Skeletal muscle satellite cell (primary cell): ENCODE results near the gene MVB12B.

Experiments used
- H3K27me3 ChIP-seq: 2 replicates; pipeline ENCODE4 v1.7.0; 2013; ENCODE audit warnings: low read length; ENCODE audit not compliant: control insufficient read depth, insufficient read depth
- H3K36me3 ChIP-seq: 2 replicates; pipeline ENCODE4 v1.7.0; 2013; ENCODE audit warnings: mild to moderate bottlenecking, control low read depth, low read length; ENCODE audit not compliant: insufficient read depth
- H3K4me1 ChIP-seq: 2 replicates; pipeline ENCODE4 v1.7.0; 2013; ENCODE audit warnings: low read length; ENCODE audit not compliant: control insufficient read depth, insufficient read depth
- H3K4me2 ChIP-seq: 2 replicates; pipeline ENCODE4 v1.7.0; 2013; ENCODE audit warnings: mild to moderate bottlenecking, low read length
- H3K4me3 ChIP-seq: 2 replicates; pipeline ENCODE4 v1.7.0; 2013; ENCODE audit warnings: low read length
- H3K9ac ChIP-seq: 2 replicates; pipeline ENCODE4 v1.7.0; 2013; ENCODE audit warnings: mild to moderate bottlenecking, low read depth, low read length, moderate library complexity
- H3K9me3 ChIP-seq: replicated peaks from 2 replicates; pipeline ENCODE4 v1.7.0; 2013; ENCODE audit warnings: mild to moderate bottlenecking, control low read depth, low read length

The MVB12B gene

GRCh38 chr9:126505697-126506346, 179.2 kb downstream of the MVB12B start:
- Histone ChIP-seq H3K4me1 (peaks cover 16% of the 10 kb centered on the region), H3K9ac (no peak overlapping the region), H3K27me3 (peaks cover 40% of the 10 kb centered on the region), H3K4me3 (no peak overlapping the region), H3K36me3 (no peaks in the 10 kb centered on the region), H3K4me2 (no peak overlapping the region), H3K9me3 (no peaks in the 10 kb centered on the region)

- no peak overlapping the region for H3K9ac ChIP-seq
- peaks cover 45% of the 10 kb centered on the region for H3K27me3 ChIP-seq
- no peaks in the 10 kb centered on the region for H3K9me3 ChIP-seq
- H3K4me1 ChIP-seq = peaks cover 16% of the 10 kb centered on the region
- H3K4me3 ChIP-seq = no peak overlapping the region
- H3K36me3 ChIP-seq = no peaks in the 10 kb centered on the region
- H3K4me2 ChIP-seq = no peak overlapping the region
Observed at GRCh38 chr9:126506361-126507317, 180.0 kb downstream of the MVB12B start.

GRCh38 chr9:126507318-126508109, 180.9 kb downstream of the MVB12B start:
- no peak overlapping the region for H3K4me2 ChIP-seq
- no peaks in the 10 kb centered on the region for H3K36me3 ChIP-seq
- peaks cover 49% of the 10 kb centered on the region for H3K27me3 ChIP-seq
- no peaks in the 10 kb centered on the region for H3K9me3 ChIP-seq
- H3K4me3 ChIP-seq = no peak overlapping the region
- H3K9ac ChIP-seq = no peak overlapping the region
- H3K4me1 ChIP-seq = peaks cover 13% of the 10 kb centered on the region

GRCh38 chr9:126508171-126508591, 181.6 kb downstream of the MVB12B start:
- peaks cover 52% of the 10 kb centered on the region for H3K27me3 ChIP-seq
- no peaks in the 10 kb centered on the region for H3K36me3 ChIP-seq
- H3K4me2 ChIP-seq = no peak overlapping the region
- H3K9me3 ChIP-seq = no peaks in the 10 kb centered on the region
- H3K4me1 ChIP-seq = peaks cover 7% of the 10 kb centered on the region
- H3K9ac ChIP-seq = no peak overlapping the region
- no peak overlapping the region for H3K4me3 ChIP-seq

- Histone ChIP-seq H3K9me3 (no peaks in the 10 kb centered on the region), H3K4me3 (no peak overlapping the region), H3K4me2 (no peak overlapping the region), H3K4me1 (no peaks in the 10 kb centered on the region), H3K27me3 (peaks cover 59% of the 10 kb centered on the region), H3K36me3 (no peaks in the 10 kb centered on the region), H3K9ac (no peak overlapping the region)
Observed at GRCh38 chr9:126508928-126509327, 182.3 kb downstream of the MVB12B start.

- Histone ChIP-seq H3K36me3 (no peaks in the 10 kb centered on the region), H3K4me2 (no peak overlapping the region), H3K27me3 (peaks cover 61% of the 10 kb centered on the region), H3K9ac (no peak overlapping the region), H3K4me1 (no peaks in the 10 kb centered on the region), H3K9me3 (no peaks in the 10 kb centered on the region), H3K4me3 (no peak overlapping the region)
Observed at GRCh38 chr9:126509718-126510117, 183.1 kb downstream of the MVB12B start.

- Histone ChIP-seq H3K9me3 (no peaks in the 10 kb centered on the region), H3K9ac (no peak overlapping the region), H3K4me3 (no peak overlapping the region), H3K36me3 (no peaks in the 10 kb centered on the region), H3K4me1 (no peaks in the 10 kb centered on the region), H3K4me2 (no peak overlapping the region), H3K27me3 (peaks cover 61% of the 10 kb centered on the region)
Observed at GRCh38 chr9:126510564-126510963, 183.9 kb downstream of the MVB12B start.

GRCh38 chr9:126511411-126511810, 184.8 kb downstream of the MVB12B start:
- Histone ChIP-seq H3K9ac (no peak overlapping the region), H3K36me3 (no peaks in the 10 kb centered on the region), H3K4me1 (peaks cover under 1% of the 10 kb centered on the region), H3K9me3 (no peaks in the 10 kb centered on the region), H3K27me3 (peaks cover 57% of the 10 kb centered on the region), H3K4me3 (no peak overlapping the region), H3K4me2 (no peak overlapping the region)

GRCh38 chr9:126513159-126514036, 186.8 kb downstream of the MVB12B start:
- no peak overlapping the region for H3K4me3 ChIP-seq
- no peak overlapping the region for H3K9ac ChIP-seq
- peaks cover 10% of the 10 kb centered on the region for H3K4me1 ChIP-seq
- no peaks in the 10 kb centered on the region for H3K36me3 ChIP-seq
- H3K9me3 ChIP-seq = no peaks in the 10 kb centered on the region
- H3K27me3 ChIP-seq = peaks cover 51% of the 10 kb centered on the region
- H3K4me2 ChIP-seq = no peak overlapping the region

- H3K9ac ChIP-seq = no peak overlapping the region
Observed at GRCh38 chr9:126514037-126514821, 187.6 kb downstream of the MVB12B start.

More at GRCh38 chr9:126514037-126514821, 187.6 kb downstream of the MVB12B start:
- no peaks in the 10 kb centered on the region for H3K36me3 ChIP-seq
- H3K9me3 ChIP-seq = no peaks in the 10 kb centered on the region
- H3K4me1 ChIP-seq = peaks cover 10% of the 10 kb centered on the region
- peaks cover 53% of the 10 kb centered on the region for H3K27me3 ChIP-seq
- H3K4me3 ChIP-seq = peak overlapping the region; percentile 24
- H3K4me2 ChIP-seq = peak overlapping the region; percentile 66
